Sigmoid colon (tissue), 4 donors: ENCODE data around the gene NLRP9.

ENCODE experiments used
- CTCF ChIP-seq, 4 experiments: fragments of 450-650 bp in 3 of 4; fragments of 200-600 bp in 1 of 4; IDR thresholded peaks; one replicate each; pipeline ENCODE4 v1.5.1; 2016 to 2019; ENCODE audit warnings: antibody characterized with exemption in 4 of 4, mild to moderate bottlenecking in 3 of 4, moderate library complexity in 2 of 4
- EP300 ChIP-seq, 4 donors: sonication (generic); formaldehyde crosslinking; IDR thresholded peaks; one replicate each; pipeline ENCODE4 v1.6.1; 2017; ENCODE audit warnings: antibody characterized with exemption in 4 of 4
- POLR2A ChIP-seq, 2 donors: fragments of 450-650 bp; IDR thresholded peaks; one replicate each; pipeline ENCODE4 v1.6.1; 2016; ENCODE audit warnings: antibody characterized with exemption in 2 of 2, mild to moderate bottlenecking in 2 of 2, moderate library complexity in 2 of 2
- POLR2AphosphoS5 ChIP-seq, 4 donors: sonication (generic); formaldehyde crosslinking; IDR thresholded peaks; one replicate each; pipeline ENCODE4 v1.6.1; 2017; ENCODE audit warnings: antibody characterized with exemption in 4 of 4

- TF ChIP-seq CTCF (IDR thresholded peaks at IDR 0.05): no peak
- no peak for TF ChIP-seq POLR2A (IDR thresholded peaks at IDR 0.05)
- TF ChIP-seq EP300 (IDR thresholded peaks at IDR 0.05): no peak
- TF ChIP-seq POLR2AphosphoS5 (IDR thresholded peaks at IDR 0.05): no peak
Measured at GRCh38 chr19:55694656-55695491, 43.3 kb downstream of the NLRP9 start.
